ENCODE results near the gene E2F4. TPM values are rescaled to one million over a fixed set of nuclear protein-coding genes. Genes with fewer than 3 reads are reported as not detected.
A peak's percentile ranks its signal among the peaks of the same experiment; 100 is the strongest.

E2F4 gene
- total and polyA plus RNA-seq, 10 of the 15 experiments (the other 5 are each of a cell fraction or from before 2014, with no cell fraction given), result 11.7 to 132 (median 95.9) TPM

GRCh38 chr16:67191995-67192681 is at the start of gene E2F4 (continued):
- TF ChIP-seq NFIC (IDR thresholded peaks at IDR 0.05; ENCODE audit: low read depth, low read length) (no peak), STAT1 (conservative IDR thresholded peaks at IDR 0.05) (peak; percentile 41; the same call in 1 of the 2 replicates), RAD21 (IDR thresholded peaks at IDR 0.05; ENCODE audit: insufficient read depth, low read depth, low read length) (no peak), FOXK2 (IDR thresholded peaks at IDR 0.05) (no peak), ZNF217 (IDR thresholded peaks at IDR 0.05) (no peak), ZNF384 (IDR thresholded peaks at IDR 0.05; ENCODE audit: borderline replicate concordance, low read depth, low read length) (no peak), TARDBP (IDR thresholded peaks at IDR 0.05; ENCODE audit: borderline replicate concordance) (no peak), ELK1 (IDR thresholded peaks at IDR 0.05; ENCODE audit: low read depth, low read length) (peak; percentile 89), DPF2 (IDR thresholded peaks at IDR 0.05) (peak; percentile 73; the same call in 1 of the 2 replicates), JUND (IDR thresholded peaks at IDR 0.05; ENCODE audit: low read depth, low read length) (no peak), LARP7 (IDR thresholded peaks at IDR 0.05) (peak; percentile 87), SUZ12 (IDR thresholded peaks at IDR 0.05; ENCODE audit: unreplicated experiment) (no peak), BACH1 (IDR thresholded peaks at IDR 0.05; ENCODE audit: borderline replicate concordance) (0 out of 2 replicates have a peak, but pooled peaks have one; percentile 54), POLR2AphosphoS5 (IDR thresholded peaks at IDR 0.05; ENCODE audit: low read length) (peak; percentile 70; the same call in 1 of the 2 replicates), SREBF1 (IDR thresholded peaks at IDR 0.05; ENCODE audit: low read length) (no peak), PKNOX1 (IDR thresholded peaks at IDR 0.05) (0 out of 2 replicates have a peak, but pooled peaks have one; percentile 12), CUX1 (IDR thresholded peaks at IDR 0.05; ENCODE audit: insufficient replicate concordance, low read depth, low read length) (no peak), ZBED1 (IDR thresholded peaks at IDR 0.05; ENCODE audit: borderline replicate concordance) (no peak), CREM (IDR thresholded peaks at IDR 0.05; ENCODE audit: low read depth) (peak; percentile 67), PAX5 (IDR thresholded peaks at IDR 0.05; ENCODE audit: borderline replicate concordance, low read depth, low read length) (no peak), USF1 (IDR thresholded peaks at IDR 0.05; ENCODE audit: borderline replicate concordance, extremely low read length, insufficient read depth, low read depth, low read length) (peak; percentile 7), TCF7 (IDR thresholded peaks at IDR 0.05; ENCODE audit: borderline replicate concordance) (no peak), POLR2AphosphoS2 (IDR thresholded peaks at IDR 0.05; ENCODE audit: low read depth, low read length) (peak; percentile 70; the same call in 1 of the 2 replicates), NR2F1 (conservative IDR thresholded peaks at IDR 0.05) (peak; percentile 60; the same call in 1 of the 2 replicates)
